ENCODE data around the gene RAPGEF6.

DNA sequence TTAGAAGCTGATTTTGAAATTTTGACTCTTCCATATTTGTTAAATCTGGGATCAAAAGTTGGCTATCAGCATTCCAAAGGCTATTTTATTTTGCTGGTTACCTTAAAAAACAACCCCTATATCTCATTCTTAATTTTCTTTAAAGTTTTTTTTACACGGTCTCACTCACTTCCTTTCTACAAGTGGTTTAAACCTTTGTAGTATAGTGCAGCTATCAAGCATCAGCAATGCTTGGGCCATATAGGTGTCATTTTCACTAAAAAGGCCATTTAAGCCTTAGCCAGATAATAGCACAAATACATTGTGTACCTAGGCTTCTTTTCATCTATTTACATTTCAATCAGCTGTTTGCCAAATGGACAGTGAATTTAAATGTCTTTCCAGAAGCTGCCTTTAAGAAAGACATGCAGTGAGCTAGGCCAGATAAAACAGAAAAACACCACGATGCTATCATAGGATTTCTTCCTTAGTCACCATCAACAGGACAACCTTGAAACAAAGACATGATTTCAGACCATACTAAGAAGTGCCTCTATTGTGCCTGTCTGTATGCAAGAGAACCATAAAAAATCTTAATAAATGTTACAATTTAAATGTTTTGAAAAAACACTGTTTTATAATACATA, 104.2 kb downstream of the RAPGEF6 start:
- TF ChIP-seq EZH2 (IDR thresholded peaks at IDR 0.05): no peak
- TF ChIP-seq POLR2AphosphoS5 (IDR thresholded peaks at IDR 0.05; ENCODE audit: borderline replicate concordance, low read depth, low read length): no peak
- TF ChIP-seq FOXP2 (optimal IDR thresholded peaks at IDR 0.05; ENCODE audit: control extremely low read depth, extremely low read length, insufficient read depth): no peak

Data from SK-N-MC (cell line).